Colonic mucosa (tissue), 4 donors: ENCODE results near the gene GLRA3. TPM values are rescaled to one million over a fixed set of nuclear protein-coding genes. Genes with fewer than 3 reads are reported as not detected.
"Not testable (repeated sequence)": the region's sequence is repeated elsewhere in the genome, so short reads cannot be mapped to it uniquely, and the experiment has no call there.

Experiments
- DNase-seq: peaks from one replicate; pipeline ENCODE4 v3.0.0-alpha.2; 2020
- H3K27ac ChIP-seq: fragments of 200-600 bp; one replicate; pipeline ENCODE4 v1.8.0; 2021
- H3K27me3 ChIP-seq: fragments of 200-600 bp; one replicate; pipeline ENCODE4 v1.8.0; 2021
- H3K36me3 ChIP-seq: fragments of 200-600 bp; one replicate; pipeline ENCODE4 v1.8.0; 2021
- H3K4me1 ChIP-seq: fragments of 200-600 bp; one replicate; pipeline ENCODE4 v1.8.0; 2021; ENCODE audit warnings: mild to moderate bottlenecking
- H3K4me3 ChIP-seq: fragments of 200-600 bp; one replicate; pipeline ENCODE4 v1.8.0; 2021
- H3K9ac ChIP-seq, 2 donors: one replicate each; pipeline ENCODE4 v1.7.0; 2013; ENCODE audit warnings: control low read depth in 2 of 2, low read depth in 2 of 2, low read length in 2 of 2
- H3K9me3 ChIP-seq: fragments of 200-600 bp; one replicate; pipeline ENCODE4 v1.8.0; 2021
- intact Hi-C: fragments of 100-400 bp; cut with DNase I; formaldehyde crosslinking; loops from one replicate; pipeline ENCODE4 v1.14.1; 2022
- total RNA-seq, 2 donors: library from RNA; stranded (reverse); fragmentation: NEBNext Ultra II Directional in 1 of 2; extraction: Animal tissue kit (Norgen Biotek cat#: 25700) in 1 of 2; gene quantifications; one replicate each; pipeline ENCODE4 v1.2.1, GENCODE V29; 2021
- TF ChIP-seq, protein P1 (sequence below): fragments of 200-600 bp; IDR thresholded peaks from one replicate; pipeline ENCODE4 v1.8.0; 2022; ENCODE audit warnings: antibody characterized with exemption, mild to moderate bottlenecking
- donor health status: healthy.
- donor health status: DM: no; HTN: no; CAD: no.
- donor health status: DM: no; HTN: no; CAD: no.

Gene GLRA3
- not detected for total RNA-seq

GRCh38 chr4:174828845-174829701 lies at the start of gene GLRA3:
GLRA3 (minus strand) TSS chr4:174829247; CDS start chr4:174828811, 436 bp downstream.
- DNase-seq: peak; percentile 23
- intact Hi-C loops: no loop called here
- no peak within 1 kb of the TSS for H3K27ac ChIP-seq
- H3K27me3 ChIP-seq: no peaks in the 10 kb centered on the region
- no peak within 1 kb of the TSS for H3K4me3 ChIP-seq
- no peaks in the 10 kb centered on the region for H3K4me1 ChIP-seq
- TF ChIP-seq, protein P1, sequence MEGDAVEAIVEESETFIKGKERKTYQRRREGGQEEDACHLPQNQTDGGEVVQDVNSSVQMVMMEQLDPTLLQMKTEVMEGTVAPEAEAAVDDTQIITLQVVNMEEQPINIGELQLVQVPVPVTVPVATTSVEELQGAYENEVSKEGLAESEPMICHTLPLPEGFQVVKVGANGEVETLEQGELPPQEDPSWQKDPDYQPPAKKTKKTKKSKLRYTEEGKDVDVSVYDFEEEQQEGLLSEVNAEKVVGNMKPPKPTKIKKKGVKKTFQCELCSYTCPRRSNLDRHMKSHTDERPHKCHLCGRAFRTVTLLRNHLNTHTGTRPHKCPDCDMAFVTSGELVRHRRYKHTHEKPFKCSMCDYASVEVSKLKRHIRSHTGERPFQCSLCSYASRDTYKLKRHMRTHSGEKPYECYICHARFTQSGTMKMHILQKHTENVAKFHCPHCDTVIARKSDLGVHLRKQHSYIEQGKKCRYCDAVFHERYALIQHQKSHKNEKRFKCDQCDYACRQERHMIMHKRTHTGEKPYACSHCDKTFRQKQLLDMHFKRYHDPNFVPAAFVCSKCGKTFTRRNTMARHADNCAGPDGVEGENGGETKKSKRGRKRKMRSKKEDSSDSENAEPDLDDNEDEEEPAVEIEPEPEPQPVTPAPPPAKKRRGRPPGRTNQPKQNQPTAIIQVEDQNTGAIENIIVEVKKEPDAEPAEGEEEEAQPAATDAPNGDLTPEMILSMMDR: no peak
- no peaks in the 10 kb centered on the region for H3K9me3 ChIP-seq
- no peaks in the 10 kb centered on the region for H3K36me3 ChIP-seq
- no peak within 1 kb of the TSS for H3K9ac ChIP-seq

DNA sequence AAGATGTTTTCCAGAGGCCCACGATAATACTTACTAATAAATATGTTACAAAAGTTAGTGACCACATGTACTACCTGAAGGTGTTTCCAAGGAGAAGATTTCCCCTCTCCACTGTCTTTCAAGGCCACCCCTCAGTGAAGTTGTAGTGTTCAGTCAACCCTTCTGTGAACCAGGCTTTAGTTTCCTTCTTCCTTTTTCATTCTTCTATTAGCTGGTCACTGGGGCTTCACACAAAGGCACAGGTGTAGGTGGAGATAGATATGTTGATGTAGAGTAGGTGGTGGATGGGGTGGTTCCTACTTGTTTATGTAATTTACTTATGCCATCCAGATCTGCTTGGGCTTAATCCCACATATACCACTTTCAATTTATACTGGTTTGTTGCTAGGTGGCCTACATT lies 45.9 kb upstream of the GLRA3 start:
- H3K27me3 ChIP-seq: no peaks in the 10 kb centered on the region
- TF ChIP-seq, protein P1: no peak
- H3K36me3 ChIP-seq: no peaks in the 10 kb centered on the region
- intact Hi-C loops: no loop called here
- no peaks in the 10 kb centered on the region for H3K4me1 ChIP-seq
- H3K4me3 ChIP-seq: no peak overlapping the region
- H3K9ac ChIP-seq: no peak overlapping the region
- H3K9me3 ChIP-seq: no peaks in the 10 kb centered on the region
- no peak for DNase-seq
- H3K27ac ChIP-seq: no peak overlapping the region

DNA sequence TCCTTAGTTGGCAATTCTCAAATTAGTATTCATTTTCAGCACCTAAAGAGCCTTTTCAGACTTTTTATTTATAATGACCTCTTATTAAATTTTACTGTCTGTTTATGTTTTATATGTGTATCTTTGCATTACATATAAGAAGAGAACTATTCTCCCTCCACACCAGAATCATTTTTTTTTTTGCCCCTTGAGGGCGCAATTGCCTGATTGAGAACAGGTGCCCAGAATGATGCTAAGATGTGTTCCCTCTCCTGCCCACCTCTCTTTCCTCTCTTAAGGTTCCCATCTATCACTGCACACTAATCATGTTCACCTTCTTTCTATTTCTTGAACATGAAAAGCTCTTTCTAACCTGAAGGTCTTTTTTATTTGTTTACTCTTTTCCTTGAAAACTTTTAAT lies 44.9 kb upstream of the GLRA3 start:
- Histone ChIP-seq H3K27me3 (no peaks in the 10 kb centered on the region), H3K9ac (no peak overlapping the region), H3K4me3 (no peak overlapping the region), H3K27ac (no peak overlapping the region), H3K36me3 (no peaks in the 10 kb centered on the region), H3K4me1 (no peaks in the 10 kb centered on the region), H3K9me3 (no peaks in the 10 kb centered on the region)
- no peak for DNase-seq
- intact Hi-C loops: no loop called here
- TF ChIP-seq, protein P1: no peak

DNA sequence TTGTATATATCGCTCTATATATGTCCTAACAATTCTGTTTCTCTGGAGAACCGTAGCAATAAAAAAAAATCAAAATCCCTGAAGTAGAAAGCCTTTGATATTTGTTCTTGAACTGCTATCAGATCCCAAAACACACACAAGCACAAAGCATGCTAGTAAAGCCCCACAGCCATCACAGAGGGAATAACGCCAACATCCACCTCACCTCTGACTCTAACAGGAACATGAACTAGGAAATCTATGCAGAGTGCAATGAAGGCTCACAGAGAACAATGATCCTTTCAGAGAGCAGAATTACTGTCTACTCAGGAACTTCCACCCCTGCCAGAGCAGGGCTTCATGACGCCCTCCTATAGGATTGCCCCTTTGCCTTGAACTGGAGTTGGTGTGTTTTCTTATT lies 44.1 kb upstream of the GLRA3 start:
- H3K4me3 ChIP-seq, intact Hi-C loops, H3K9ac ChIP-seq, DNase-seq, H3K4me1 ChIP-seq, H3K36me3 ChIP-seq, H3K9me3 ChIP-seq, H3K27ac ChIP-seq, H3K27me3 ChIP-seq: not testable (repeated sequence)

GRCh38 chr4:174871407-174871806 lies 42.4 kb upstream of the GLRA3 start:
- intact Hi-C loops: no loop called here

More at GRCh38 chr4:174871407-174871806, 42.4 kb upstream of the GLRA3 start:
- no peak overlapping the region for H3K27ac ChIP-seq
- H3K9me3 ChIP-seq: no peaks in the 10 kb centered on the region
- H3K36me3 ChIP-seq: no peaks in the 10 kb centered on the region
- no peak overlapping the region for H3K9ac ChIP-seq
- no peak overlapping the region for H3K4me3 ChIP-seq
- TF ChIP-seq, protein P1: no peak
- no peak for DNase-seq
- no peaks in the 10 kb centered on the region for H3K27me3 ChIP-seq
- H3K4me1 ChIP-seq: no peaks in the 10 kb centered on the region
